Measurements from ENCODE around the gene NFS1.

The NFS1 gene

GRCh38 chr20:35627121-35627520 lies 72.0 kb downstream of the NFS1 start:
- H3K9me3 ChIP-seq = no peaks in the 10 kb centered on the region
- no peak overlapping the region for H3K4me3 ChIP-seq (ENCODE audit: low read depth in 1 of 2, low read length in 1 of 2)
- no peak overlapping the region for H3K27ac ChIP-seq
- H3K4me1 ChIP-seq (ENCODE audit: control insufficient read depth in 1 of 2, insufficient read depth in 1 of 2, low read depth in 1 of 2, low read length in 1 of 2) = peaks cover 35 to 37% of the 10 kb centered on the region in 2 experiments
- H3K27me3 ChIP-seq = no peaks in the 10 kb centered on the region
- peaks cover 66% of the 10 kb centered on the region for H3K36me3 ChIP-seq
- no peak for TF ChIP-seq CTCF (IDR thresholded peaks at IDR 0.05)

GRCh38 chr20:35626386-35627001 lies 72.7 kb downstream of the NFS1 start:
- Histone ChIP-seq H3K36me3 (peaks cover 60% of the 10 kb centered on the region), H3K9me3 (no peaks in the 10 kb centered on the region), H3K27me3 (no peaks in the 10 kb centered on the region), H3K4me1 (ENCODE audit: control insufficient read depth in 1 of 2, insufficient read depth in 1 of 2, low read depth in 1 of 2, low read length in 1 of 2) (peaks cover 41 to 43% of the 10 kb centered on the region in 2 experiments), H3K4me3 (ENCODE audit: low read depth in 1 of 2, low read length in 1 of 2) (no peak overlapping the region), H3K27ac (no peak overlapping the region)
- no peak for TF ChIP-seq CTCF (IDR thresholded peaks at IDR 0.05)

- H3K36me3 ChIP-seq = peaks cover 53% of the 10 kb centered on the region
- H3K4me1 ChIP-seq (ENCODE audit: control insufficient read depth in 1 of 2, insufficient read depth in 1 of 2, low read depth in 1 of 2, low read length in 1 of 2) = peaks cover 46 to 49% of the 10 kb centered on the region in 2 experiments
- no peaks in the 10 kb centered on the region for H3K27me3 ChIP-seq
- H3K4me3 ChIP-seq (ENCODE audit: low read depth in 1 of 2, low read length in 1 of 2) = no peak overlapping the region
- no peaks in the 10 kb centered on the region for H3K9me3 ChIP-seq
- no peak for TF ChIP-seq CTCF (IDR thresholded peaks at IDR 0.05)
- H3K27ac ChIP-seq = no peak overlapping the region
Observed at GRCh38 chr20:35625584-35626385, 73.4 kb downstream of the NFS1 start.

GRCh38 chr20:35621560-35621946 lies 77.6 kb downstream of the NFS1 start:
- peak overlapping the region; percentile 82 for H3K27ac ChIP-seq
- H3K9me3 ChIP-seq = no peaks in the 10 kb centered on the region
- TF ChIP-seq CTCF (IDR thresholded peaks at IDR 0.05) = no peak
- peaks cover 21% of the 10 kb centered on the region for H3K36me3 ChIP-seq
- peaks cover 16% of the 10 kb centered on the region for H3K27me3 ChIP-seq
- peak overlapping the region in 1 of 2 experiments; percentile 28 for H3K4me3 ChIP-seq (ENCODE audit: low read depth in 1 of 2, low read length in 1 of 2)
- peaks cover 58 to 65% of the 10 kb centered on the region in 2 experiments for H3K4me1 ChIP-seq (ENCODE audit: control insufficient read depth in 1 of 2, insufficient read depth in 1 of 2, low read depth in 1 of 2, low read length in 1 of 2)

- Histone ChIP-seq H3K4me1 (ENCODE audit: control insufficient read depth in 1 of 2, insufficient read depth in 1 of 2, low read depth in 1 of 2, low read length in 1 of 2) (peaks cover 58 to 66% of the 10 kb centered on the region in 2 experiments), H3K27ac (peak overlapping the region; percentile 82), H3K9me3 (no peaks in the 10 kb centered on the region), H3K36me3 (peaks cover 16% of the 10 kb centered on the region), H3K4me3 (ENCODE audit: low read depth in 1 of 2, low read length in 1 of 2) (peak overlapping the region in 1 of 2 experiments; percentile 28), H3K27me3 (peaks cover 16% of the 10 kb centered on the region)
- TF ChIP-seq CTCF (IDR thresholded peaks at IDR 0.05) = no peak
Observed at GRCh38 chr20:35620818-35621559, 78.2 kb downstream of the NFS1 start.

Data from neutrophil (primary cell).